Gastrocnemius medialis (tissue), 4 donors: ENCODE data around the gene MYLK3.

Source experiments
- CTCF ChIP-seq, 5 experiments: fragments of 450-650 bp in 3 of 5; fragments of 200-600 bp in 2 of 5; sonication (generic) in 2 of 5; IDR thresholded peaks in 4 of 5; conservative IDR thresholded peaks in 1 of 5; 1 replicate in 4 of 5; 2 replicates in 1 of 5; pipeline ENCODE4 v1.5.1; 2016 to 2019; ENCODE audit warnings: antibody characterized with exemption in 5 of 5, mild to moderate bottlenecking in 3 of 5, moderate library complexity in 3 of 5
- POLR2A ChIP-seq, 2 donors: fragments of 450-650 bp; IDR thresholded peaks; one replicate each; pipeline ENCODE4 v1.6.1; 2017; ENCODE audit warnings: antibody characterized with exemption in 2 of 2, mild to moderate bottlenecking in 2 of 2, moderate library complexity in 2 of 2

GRCh38 chr16:46718214-46718613, 29.9 kb downstream of the MYLK3 start:
- TF ChIP-seq POLR2A (IDR thresholded peaks at IDR 0.05) (no peak), CTCF (IDR thresholded peaks at IDR 0.05 in 4 of 5, conservative IDR thresholded peaks at IDR 0.05 in 1 of 5) (no peak)
